GM18907 (cell line): ENCODE data around the gene FOS.

Source experiments
- ATAC-seq: cut with Tn5 transposase; IDR thresholded peaks from one replicate; pipeline ENCODE4 v1.9.1; 2021; ENCODE audit warnings: mild to moderate bottlenecking, moderate library complexity; ENCODE audit not compliant: unreplicated experiment

The FOS gene

GRCh38 chr14:75311356-75311755, 32.7 kb downstream of the FOS start:
- ATAC-seq: no peak

GRCh38 chr14:75312341-75312740, 33.7 kb downstream of the FOS start:
- no peak for ATAC-seq

GRCh38 chr14:75313294-75313693, 34.7 kb downstream of the FOS start:
- no peak for ATAC-seq

- no peak for ATAC-seq
Measured at GRCh38 chr14:75315144-75315543, 36.5 kb downstream of the FOS start.

GRCh38 chr14:75317148-75317547, 38.5 kb downstream of the FOS start:
- ATAC-seq: no peak

GRCh38 chr14:75318353-75318752, 39.7 kb downstream of the FOS start:
- no peak for ATAC-seq

- no peak for ATAC-seq
Measured at GRCh38 chr14:75319021-75319420, 40.4 kb downstream of the FOS start.

GRCh38 chr14:75320196-75320595, 41.6 kb downstream of the FOS start:
- no peak for ATAC-seq

- ATAC-seq: no peak
Measured at GRCh38 chr14:75322746-75323145, 44.1 kb downstream of the FOS start.

- ATAC-seq: no peak
Measured at GRCh38 chr14:75323571-75323970, 44.9 kb downstream of the FOS start.

- no peak for ATAC-seq
Measured at GRCh38 chr14:75328558-75329155, 50.0 kb downstream of the FOS start.

- ATAC-seq: no peak
Measured at GRCh38 chr14:75329369-75329768, 50.7 kb downstream of the FOS start.

GRCh38 chr14:75331471-75331870, 52.8 kb downstream of the FOS start:
- ATAC-seq: no peak
